Ovary (tissue), 9 donors: ENCODE data around the gene CAMK2D. TPM values are rescaled to one million over a fixed set of nuclear protein-coding genes. Genes with fewer than 3 reads are reported as not detected.

Experiments used
- DNase-seq, 5 donors: peaks; one replicate each; pipeline ENCODE4 v3.0.0-alpha.2; 2019 to 2020
- H3K27ac ChIP-seq, 2 donors: fragments of 200-600 bp; one replicate each; pipeline versions ENCODE4 v1.5.1 to v1.8.0; 2019 to 2022
- H3K27me3 ChIP-seq: fragments of 200-600 bp; one replicate; pipeline ENCODE4 v1.8.0; 2022
- H3K36me3 ChIP-seq: fragments of 200-600 bp; sonication (generic); one replicate; pipeline ENCODE4 v1.5.1; 2019
- H3K4me1 ChIP-seq: one replicate; pipeline ENCODE4 v1.8.1; 2013; ENCODE audit warnings: mild to moderate bottlenecking, moderate library complexity; ENCODE audit not compliant: insufficient read depth
- H3K4me3 ChIP-seq: fragments of 200-600 bp; sonication (generic); one replicate; pipeline ENCODE4 v1.5.1; 2017
- H3K9me3 ChIP-seq, 2 donors: fragments of 200-600 bp in 1 of 2; sonication (generic) in 1 of 2; one replicate each; pipeline versions ENCODE4 v1.5.1 to v1.8.1; 2013 to 2019; ENCODE audit warnings: mild to moderate bottlenecking in 1 of 2, moderate library complexity in 1 of 2
- EP300 ChIP-seq: sonication (generic); formaldehyde crosslinking; IDR thresholded peaks from one replicate; pipeline ENCODE4 v1.6.1; 2017; ENCODE audit warnings: antibody characterized with exemption
- POLR2A ChIP-seq: fragments of 450-650 bp; IDR thresholded peaks from one replicate; pipeline ENCODE4 v1.6.1; 2017; ENCODE audit warnings: antibody characterized with exemption, mild to moderate bottlenecking, moderate library complexity
- WGBS, 3 donors: extraction: QIAGEN DNeasy Blood & Tissue Kit in 1 of 3; methylation state at CpG; one replicate each; pipeline versions ENCODE4 v1.1.5 to v1.1.7; 2013 to 2017; 5-methylcytosine and 5-hydroxymethylcytosine counted together
- intact Hi-C, 4 donors: fragments of 100-400 bp; cut with DNase I; formaldehyde crosslinking; loops; one replicate each; pipeline versions ENCODE4 v1.11.0 to v1.15.1; 2022 to 2023
- polyA plus RNA-seq, 2 donors: library from polyadenylated mRNA; stranded (reverse); fragments of 200-250 nt in 1 of 2; fragments of 350-450 nt in 1 of 2; fragmentation: Illumina TruSeq in 1 of 2; extraction: RNeasy Lipid Tissue Mini Kit (QIAGEN cat#74804) in 1 of 2; gene quantifications; one replicate each; pipeline ENCODE4 v1.2.3, GENCODE V29; 2013 to 2014
- total RNA-seq, 7 donors: library from RNA; depleted of rRNA in 2 of 7; stranded (reverse); fragments of >200 nt in 2 of 7; fragmentation: NEBNext Ultra II Directional in 3 of 7; extraction: Animal tissue kit (Norgen Biotek cat#: 25700) in 3 of 7; gene quantifications; one replicate each; pipeline versions ENCODE4 v1.1.0 to v1.2.4, GENCODE V29; 2016 to 2023
- TF ChIP-seq, protein P1 (sequence below), 3 donors: fragments of 450-650 bp in 2 of 3; fragments of 200-600 bp in 1 of 3; IDR thresholded peaks; one replicate each; pipeline versions ENCODE4 v1.5.1 to v1.8.0; 2016 to 2022; ENCODE audit warnings: antibody characterized with exemption in 3 of 3, mild to moderate bottlenecking in 1 of 3
- donor health status: DM: no; HTN: no; CAD: no; lungs with moderate emphysema.
- donor health status: DM: no; HTN: no; CAD: no.
- donor health status: Bipolar disorder and iron deficiency.
- donor health status: DM: yes; HTN: yes; CAD: no.
- donor health status: DM: no; HTN: no; CAD: no.
- donor health status: DM: yes; HTN: yes; CAD: no.

The CAMK2D gene
- total and polyA plus RNA-seq, 9 donors: 14.2 to 36.9 (median 32.2) TPM

DNA sequence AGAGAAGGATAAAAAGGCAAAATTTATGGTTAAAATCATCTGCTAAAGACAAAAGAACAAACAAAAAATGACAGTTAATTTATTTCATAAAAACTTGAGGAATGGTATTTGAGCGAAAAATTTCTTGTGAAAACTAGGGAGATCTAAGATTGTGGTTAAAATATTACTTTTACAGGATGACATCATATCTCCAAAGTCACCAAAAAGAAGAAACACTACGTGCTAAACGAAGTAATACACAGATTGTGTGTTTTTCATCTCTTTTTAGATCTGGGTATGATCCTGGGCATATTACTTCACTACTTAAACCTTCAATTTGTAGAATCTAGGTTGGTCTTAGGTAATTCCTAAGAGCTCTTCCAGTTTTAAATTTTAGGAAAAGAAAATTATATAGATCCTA lies 107.7 kb downstream of the CAMK2D start:
- no peaks in the 10 kb centered on the region for H3K36me3 ChIP-seq
- no peaks in the 10 kb centered on the region for H3K9me3 ChIP-seq
- no peaks in the 10 kb centered on the region for H3K27me3 ChIP-seq
- H3K4me3 ChIP-seq: no peak overlapping the region
- 93 to 96% (median 94%) methylated on average over 3 of the region's 3 CpGs for WGBS, 3 donors
- peaks cover 2% of the 10 kb centered on the region for H3K4me1 ChIP-seq
- H3K27ac ChIP-seq: no peak overlapping the region
- no peak for TF ChIP-seq POLR2A
- TF ChIP-seq EP300: no peak
- intact Hi-C loops: no loop called here
- DNase-seq: no peak

DNA sequence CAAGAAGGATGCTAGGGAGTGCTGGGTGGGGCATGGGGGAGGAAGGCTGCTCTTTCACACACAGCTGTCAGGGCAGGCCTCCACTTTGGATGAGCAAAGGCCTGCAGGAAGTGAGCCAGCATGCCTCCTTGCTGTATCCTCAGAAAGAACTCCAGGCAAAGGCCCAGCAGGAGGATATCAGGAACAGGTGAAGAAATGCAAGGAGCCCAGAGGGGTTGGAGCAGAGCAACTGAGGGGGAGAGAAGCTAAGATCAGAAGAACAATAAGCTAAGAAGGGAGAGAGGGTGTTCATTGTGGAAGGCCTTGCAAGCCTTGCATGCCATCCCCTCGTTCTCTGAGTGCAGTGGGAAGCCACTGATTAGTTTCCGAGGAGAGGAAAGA lies 115.1 kb downstream of the CAMK2D start:
- H3K4me1 ChIP-seq: peaks cover 12% of the 10 kb centered on the region
- no peaks in the 10 kb centered on the region for H3K27me3 ChIP-seq
- no peak for DNase-seq
- intact Hi-C loops: no loop called here
- TF ChIP-seq EP300: no peak
- TF ChIP-seq, protein P1, sequence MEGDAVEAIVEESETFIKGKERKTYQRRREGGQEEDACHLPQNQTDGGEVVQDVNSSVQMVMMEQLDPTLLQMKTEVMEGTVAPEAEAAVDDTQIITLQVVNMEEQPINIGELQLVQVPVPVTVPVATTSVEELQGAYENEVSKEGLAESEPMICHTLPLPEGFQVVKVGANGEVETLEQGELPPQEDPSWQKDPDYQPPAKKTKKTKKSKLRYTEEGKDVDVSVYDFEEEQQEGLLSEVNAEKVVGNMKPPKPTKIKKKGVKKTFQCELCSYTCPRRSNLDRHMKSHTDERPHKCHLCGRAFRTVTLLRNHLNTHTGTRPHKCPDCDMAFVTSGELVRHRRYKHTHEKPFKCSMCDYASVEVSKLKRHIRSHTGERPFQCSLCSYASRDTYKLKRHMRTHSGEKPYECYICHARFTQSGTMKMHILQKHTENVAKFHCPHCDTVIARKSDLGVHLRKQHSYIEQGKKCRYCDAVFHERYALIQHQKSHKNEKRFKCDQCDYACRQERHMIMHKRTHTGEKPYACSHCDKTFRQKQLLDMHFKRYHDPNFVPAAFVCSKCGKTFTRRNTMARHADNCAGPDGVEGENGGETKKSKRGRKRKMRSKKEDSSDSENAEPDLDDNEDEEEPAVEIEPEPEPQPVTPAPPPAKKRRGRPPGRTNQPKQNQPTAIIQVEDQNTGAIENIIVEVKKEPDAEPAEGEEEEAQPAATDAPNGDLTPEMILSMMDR (IDR thresholded peaks at IDR 0.05): no peak
- TF ChIP-seq POLR2A: no peak
- WGBS, 3 donors: 86 to 91% (median 88%) methylated on average over 2 of the region's 2 CpGs
- no peaks in the 10 kb centered on the region for H3K36me3 ChIP-seq
- H3K27ac ChIP-seq: no peak overlapping the region
- H3K9me3 ChIP-seq: no peaks in the 10 kb centered on the region
- H3K4me3 ChIP-seq: no peak overlapping the region

DNA sequence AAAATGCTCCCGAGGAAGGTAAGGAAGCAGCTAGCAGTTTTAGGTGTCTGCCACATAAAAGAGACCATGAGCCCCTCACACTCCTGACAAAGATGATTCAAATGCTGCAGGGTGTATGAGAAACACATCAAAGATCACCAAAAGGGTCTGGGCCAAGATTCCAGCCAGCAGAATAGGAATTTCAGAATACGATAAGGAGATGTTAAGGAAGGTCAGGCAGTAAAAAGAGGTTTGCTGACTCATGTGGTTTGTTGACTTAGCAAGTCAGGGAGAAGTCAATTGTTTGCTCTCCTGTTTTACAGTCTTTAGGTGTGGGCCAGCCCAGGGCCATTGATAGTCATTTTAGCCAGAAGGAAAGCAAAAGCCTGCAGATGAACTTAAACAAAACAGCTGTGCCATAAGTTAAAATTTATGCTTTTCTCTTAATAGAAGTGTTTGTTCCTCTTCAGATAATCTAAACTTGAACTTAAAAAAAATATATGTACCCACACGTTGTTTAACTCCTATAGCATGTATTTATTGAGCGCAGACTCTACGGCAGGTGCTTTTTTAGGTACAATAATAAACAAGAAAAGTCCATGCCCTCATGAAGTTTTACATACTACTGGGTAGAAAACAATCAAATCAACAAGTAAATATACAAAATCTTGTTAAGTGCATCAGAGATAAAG lies 115.6 kb downstream of the CAMK2D start:
- Histone ChIP-seq H3K36me3 (no peaks in the 10 kb centered on the region), H3K27me3 (no peaks in the 10 kb centered on the region), H3K4me1 (peaks cover 12% of the 10 kb centered on the region), H3K27ac (no peak overlapping the region), H3K4me3 (no peak overlapping the region), H3K9me3 (no peaks in the 10 kb centered on the region)
- no peak for TF ChIP-seq POLR2A
- no peak for TF ChIP-seq EP300
- TF ChIP-seq, protein P1 (IDR thresholded peaks at IDR 0.05): no peak
- DNase-seq: no peak
- intact Hi-C loops: no loop called here
- 60 to 65% (median 61%) methylated on average over 5 of the region's 5 CpGs for WGBS, 3 donors

DNA sequence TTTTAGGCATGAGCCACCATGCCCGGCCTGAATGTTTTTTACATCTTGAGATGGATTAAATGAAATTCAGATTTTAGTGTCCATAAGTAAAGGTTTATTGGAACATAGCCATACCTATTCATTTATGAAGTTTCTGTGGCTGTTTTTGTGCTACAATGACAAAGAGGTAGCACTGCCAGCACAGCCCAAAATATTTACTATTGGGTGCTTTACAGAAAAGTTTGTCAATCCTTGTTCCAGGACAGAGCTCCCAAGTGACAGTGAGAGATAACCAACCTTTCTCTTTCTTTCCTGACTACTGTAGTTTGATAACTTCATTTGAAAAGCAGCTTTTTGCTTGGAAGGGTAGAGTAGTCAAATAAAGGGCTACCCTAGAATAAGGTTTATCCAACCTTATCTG lies 116.2 kb downstream of the CAMK2D start:
- DNase-seq: no peak
- intact Hi-C loops: no loop called here
- WGBS, 3 donors: 89 to 100% (median 92%) methylated on average over 1 of the region's 1 CpG
- no peak overlapping the region for H3K27ac ChIP-seq
- H3K4me1 ChIP-seq: peaks cover 12% of the 10 kb centered on the region
- no peaks in the 10 kb centered on the region for H3K9me3 ChIP-seq
- H3K36me3 ChIP-seq: no peaks in the 10 kb centered on the region
- TF ChIP-seq, protein P1 (IDR thresholded peaks at IDR 0.05): no peak
- TF ChIP-seq EP300 (no peak), POLR2A (no peak)
- H3K27me3 ChIP-seq: no peaks in the 10 kb centered on the region
- H3K4me3 ChIP-seq: no peak overlapping the region

GRCh38 chr4:113644398-113644797 lies 117.1 kb downstream of the CAMK2D start:
- DNase-seq: no peak
- Histone ChIP-seq H3K27ac (no peak overlapping the region), H3K27me3 (no peaks in the 10 kb centered on the region), H3K9me3 (no peaks in the 10 kb centered on the region), H3K4me1 (peaks cover 12% of the 10 kb centered on the region), H3K4me3 (no peak overlapping the region), H3K36me3 (no peaks in the 10 kb centered on the region)
- no peak for TF ChIP-seq POLR2A
- TF ChIP-seq, protein P1 (IDR thresholded peaks at IDR 0.05): no peak
- TF ChIP-seq EP300: no peak
- WGBS, 3 donors: 89 to 100% (median 96%) methylated on average over 1 of the region's 1 CpG
- intact Hi-C loops: no loop called here
